Pancreas (tissue), 10 donors: ENCODE data around the gene ACTMAP. TPM values are rescaled to one million over a fixed set of nuclear protein-coding genes. Genes with fewer than 3 reads are reported as not detected.

ENCODE experiments used
- ATAC-seq, 4 donors: fragments of 200-7000 bp; cut with Tn5 transposase; one replicate each; pipeline versions ENCODE4 v1.8.0 to v1.9.1; 2020; ENCODE audit warnings: mild to moderate bottlenecking in 4 of 4, moderate library complexity in 4 of 4
- DNase-seq, 6 donors: peaks; one replicate each; pipeline ENCODE4 v3.0.0-alpha.2; 2020
- FAIRE-seq: peaks from 2 replicates; lab custom pipeline; 2012; peaks lifted over from hg19 to GRCh38; lab: Jason Lieb, UNC
- H3K27ac ChIP-seq, 4 donors: fragments of 200-600 bp; sonication (generic); 1 replicate in 3 of 4; 2 replicates in 1 of 4; pipeline versions ENCODE4 v1.5.0 to v1.8.0; 2020
- H3K27me3 ChIP-seq, 4 donors: fragments of 200-600 bp; one replicate each; pipeline ENCODE4 v1.8.0; 2021
- H3K36me3 ChIP-seq, 3 donors: fragments of 200-600 bp; sonication (generic) in 1 of 3; one replicate each; pipeline versions ENCODE4 v1.5.0 to v1.8.0; 2020 to 2021
- H3K4me1 ChIP-seq, 3 donors: fragments of 200-600 bp; one replicate each; pipeline ENCODE4 v1.8.0; 2021
- H3K4me3 ChIP-seq, 4 donors: fragments of 200-600 bp; sonication (generic) in 2 of 4; one replicate each; pipeline versions ENCODE4 v1.5.0 to v1.8.0; 2020 to 2021
- H3K9me3 ChIP-seq, 4 donors: fragments of 200-600 bp; one replicate each; pipeline ENCODE4 v1.8.0; 2021
- WGBS, 2 donors: extraction: QIAGEN DNeasy Blood & Tissue Kit; methylation state at CpG; one replicate each; pipeline ENCODE4 v1.1.7; 2013; 5-methylcytosine and 5-hydroxymethylcytosine counted together
- intact Hi-C, 3 donors: fragments of 100-400 bp; cut with DNase I; formaldehyde crosslinking; loops; one replicate each; pipeline versions ENCODE4 v1.11.1 to v1.14.2; 2022
- polyA plus RNA-seq, 2 donors: library from polyadenylated mRNA; stranded (reverse); fragments of 200-250 nt; gene quantifications; one replicate each; pipeline ENCODE4 v1.2.3, GENCODE V29; 2013
- total RNA-seq, 6 donors: library from RNA; stranded (reverse); fragmentation: NEBNext Ultra II Directional in 4 of 6; extraction: Animal tissue kit (Norgen Biotek cat#: 25700) in 4 of 6; gene quantifications; one replicate each; pipeline versions ENCODE4 v1.2.1 to v1.2.4, GENCODE V29; 2021 to 2023
- TF ChIP-seq, protein P1 (sequence below), 4 donors: fragments of 200-600 bp; sonication (generic) in 3 of 4; IDR thresholded peaks; one replicate each; pipeline versions ENCODE4 v1.5.0 to v1.8.0; 2021; ENCODE audit warnings: antibody characterized with exemption in 4 of 4
- donor health status: healthy with polysubstance abuse.
- donor health status: DM: no; HTN: no; CAD: no; lungs with moderate emphysema.
- donor health status: DM: no; HTN: no; CAD: no.
- donor health status: control.
- donor health status: control.
- donor health status: Bipolar disorder and iron deficiency.
- donor health status: DM: yes; HTN: yes; CAD: no.
- donor health status: DM: no; HTN: no; CAD: no.
- donor health status: DM: no; HTN: no; CAD: no.
- donor health status: DM: yes; HTN: yes; CAD: no.

Gene ACTMAP
- total and polyA plus RNA-seq, 8 donors, result 3.2 to 10.1 (median 4.5) TPM

DNA sequence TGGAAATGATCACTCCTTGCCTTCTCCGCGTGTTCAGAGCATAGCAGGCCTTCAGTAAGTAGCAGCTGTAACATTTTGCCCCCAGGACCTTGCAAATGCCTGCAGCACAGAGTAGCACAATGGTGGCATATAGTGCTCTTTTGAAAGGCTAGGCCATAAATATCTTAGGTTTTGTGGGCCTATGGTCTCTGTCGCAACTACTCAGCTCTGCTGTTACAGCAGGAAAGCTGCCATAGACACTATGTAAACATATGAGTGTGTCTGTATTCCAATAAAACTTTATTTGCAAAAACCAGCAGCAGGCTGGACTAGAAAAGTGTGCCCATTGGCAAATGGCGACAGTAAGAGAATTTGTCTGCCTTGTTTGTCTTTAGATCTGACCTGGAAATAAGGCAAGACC is 24.0 kb downstream of the ACTMAP start:
- intact Hi-C loops, result no loop called here
- TF ChIP-seq, protein P1, sequence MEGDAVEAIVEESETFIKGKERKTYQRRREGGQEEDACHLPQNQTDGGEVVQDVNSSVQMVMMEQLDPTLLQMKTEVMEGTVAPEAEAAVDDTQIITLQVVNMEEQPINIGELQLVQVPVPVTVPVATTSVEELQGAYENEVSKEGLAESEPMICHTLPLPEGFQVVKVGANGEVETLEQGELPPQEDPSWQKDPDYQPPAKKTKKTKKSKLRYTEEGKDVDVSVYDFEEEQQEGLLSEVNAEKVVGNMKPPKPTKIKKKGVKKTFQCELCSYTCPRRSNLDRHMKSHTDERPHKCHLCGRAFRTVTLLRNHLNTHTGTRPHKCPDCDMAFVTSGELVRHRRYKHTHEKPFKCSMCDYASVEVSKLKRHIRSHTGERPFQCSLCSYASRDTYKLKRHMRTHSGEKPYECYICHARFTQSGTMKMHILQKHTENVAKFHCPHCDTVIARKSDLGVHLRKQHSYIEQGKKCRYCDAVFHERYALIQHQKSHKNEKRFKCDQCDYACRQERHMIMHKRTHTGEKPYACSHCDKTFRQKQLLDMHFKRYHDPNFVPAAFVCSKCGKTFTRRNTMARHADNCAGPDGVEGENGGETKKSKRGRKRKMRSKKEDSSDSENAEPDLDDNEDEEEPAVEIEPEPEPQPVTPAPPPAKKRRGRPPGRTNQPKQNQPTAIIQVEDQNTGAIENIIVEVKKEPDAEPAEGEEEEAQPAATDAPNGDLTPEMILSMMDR (IDR thresholded peaks at IDR 0.05), result no peak
- no peaks in the 10 kb centered on the region for H3K27me3 ChIP-seq
- FAIRE-seq (no peak), DNase-seq (no peak), ATAC-seq (no peak)
- H3K36me3 ChIP-seq, result peaks cover 0 to 55% (median 18%) of the 10 kb centered on the region in 3 donors
- H3K4me1 ChIP-seq, result peaks cover 0 to 10% (median 0%) of the 10 kb centered on the region in 3 donors
- H3K4me3 ChIP-seq, result no peak overlapping the region
- no peak overlapping the region for H3K27ac ChIP-seq
- no peaks in the 10 kb centered on the region for H3K9me3 ChIP-seq
- 96 to 99% methylated on average over 4 of the region's 4 CpGs for WGBS, 2 donors

GRCh38 chr19:40724855-40725254 is 25.4 kb downstream of the ACTMAP start:
- H3K27me3 ChIP-seq, result no peaks in the 10 kb centered on the region
- H3K36me3 ChIP-seq, result peaks cover 0 to 41% (median 5%) of the 10 kb centered on the region in 3 donors
- FAIRE-seq (no peak), DNase-seq (no peak), ATAC-seq (no peak)
- H3K27ac ChIP-seq, result no peak overlapping the region
- intact Hi-C loops, result no loop called here
- 90 to 100% methylated on average over 3 of the region's 3 CpGs for WGBS, 2 donors
- H3K4me1 ChIP-seq, result peaks cover 13 to 24% (median 13%) of the 10 kb centered on the region in 3 donors
- H3K9me3 ChIP-seq, result no peaks in the 10 kb centered on the region
- H3K4me3 ChIP-seq, result no peak overlapping the region
- TF ChIP-seq, protein P1 (IDR thresholded peaks at IDR 0.05), result no peak

- intact Hi-C loops, result no loop called here
Observed at GRCh38 chr19:40724315-40724714, 26.0 kb downstream of the ACTMAP start.

GRCh38 chr19:40723661-40724254 is 26.5 kb downstream of the ACTMAP start:
- peaks cover 0 to 30% (median 5%) of the 10 kb centered on the region in 3 donors for H3K36me3 ChIP-seq
- DNase-seq (peak in 1 of 6 donors; percentile 3), FAIRE-seq (no peak), ATAC-seq (no peak)
- H3K27ac ChIP-seq, result no peak overlapping the region
- intact Hi-C loops, result no loop called here
- H3K4me1 ChIP-seq, result peaks cover 16 to 26% (median 17%) of the 10 kb centered on the region in 3 donors
- 92 to 98% methylated on average over 5 of the region's 5 CpGs for WGBS, 2 donors
- H3K4me3 ChIP-seq, result no peak overlapping the region
- H3K27me3 ChIP-seq, result no peaks in the 10 kb centered on the region
- H3K9me3 ChIP-seq, result no peaks in the 10 kb centered on the region
- TF ChIP-seq, protein P1 (IDR thresholded peaks at IDR 0.05), result no peak

More at GRCh38 chr19:40724315-40724714, 26.0 kb downstream of the ACTMAP start:
- 91 to 96% methylated on average over 4 of the region's 4 CpGs for WGBS, 2 donors
- no peak for ATAC-seq
- Histone ChIP-seq H3K27ac (no peak overlapping the region), H3K4me3 (no peak overlapping the region), H3K27me3 (no peaks in the 10 kb centered on the region), H3K36me3 (peaks cover 0 to 35% (median 5%) of the 10 kb centered on the region in 3 donors), H3K9me3 (no peaks in the 10 kb centered on the region), H3K4me1 (peaks cover 16 to 26% (median 17%) of the 10 kb centered on the region in 3 donors)
- TF ChIP-seq, protein P1 (IDR thresholded peaks at IDR 0.05), result no peak
- FAIRE-seq, result no peak
- DNase-seq, result no peak
